Measurements from ENCODE around the gene C3orf38. TPM values are rescaled to one million over a fixed set of nuclear protein-coding genes. Genes with fewer than 3 reads are reported as not detected.

Gene C3orf38
- total RNA-seq, result 10 to 100 TPM; 17.6 to 22.3 TPM
- 10 to 100 TPM; 26.3 to 30.1 (median 28.3) TPM for polyA plus RNA-seq (ENCODE audit: insufficient read length in 6 of 6)
- long read RNA-seq, donor 1, transcript C3orf38-201 (3 exons, 2,633 nt), result major isoform, 7 of 12 reads
- long read RNA-seq, donor 1, partial matches to known transcripts, result 5 of 12 reads
- long read RNA-seq, donor 1, other reads (novel, unspliced or antisense), result 0 of 12 reads
- long read RNA-seq, donor 2, transcript C3orf38-201 (3 exons, 2,633 nt), result major isoform, 8 of 15 reads
- long read RNA-seq, donor 2, partial matches to known transcripts, result 7 of 15 reads
- long read RNA-seq, donor 2, other reads (novel, unspliced or antisense), result 0 of 15 reads
- long read RNA-seq, donor 3, transcript C3orf38-201 (3 exons, 2,633 nt), result major isoform, 7 of 7 reads
- long read RNA-seq, donor 3, partial matches to known transcripts, result 0 of 7 reads
- long read RNA-seq, donor 3, other reads (novel, unspliced or antisense), result 0 of 7 reads
- long read RNA-seq, donor 4, partial matches to known transcripts, result 2 of 7 reads
- long read RNA-seq, donor 4, other reads (novel, unspliced or antisense), result 2 of 7 reads
- long read RNA-seq, donor 5, transcript C3orf38-201 (3 exons, 2,633 nt), result major isoform, 7 of 18 reads
- long read RNA-seq, donor 5, partial matches to known transcripts, result 11 of 18 reads
- long read RNA-seq, donor 5, other reads (novel, unspliced or antisense), result 0 of 18 reads
- long read RNA-seq, donor 6, transcript C3orf38-201 (3 exons, 2,633 nt), result major isoform, 9 of 16 reads
- long read RNA-seq, donor 6, partial matches to known transcripts, result 0 of 16 reads
- long read RNA-seq, donor 6, other reads (novel, unspliced or antisense), result 7 of 16 reads
- long read RNA-seq, donor 7, partial matches to known transcripts, result 0 of 4 reads
- long read RNA-seq, donor 7, other reads (novel, unspliced or antisense), result 0 of 4 reads
- long read RNA-seq, donor 8, transcript C3orf38-201 (3 exons, 2,633 nt), result major isoform, 8 of 8 reads
- long read RNA-seq, donor 8, partial matches to known transcripts, result 0 of 8 reads
- long read RNA-seq, donor 8, other reads (novel, unspliced or antisense), result 0 of 8 reads
- long read RNA-seq, donor 9, result 0 reads
- long read RNA-seq, donor 10, transcript C3orf38-201 (3 exons, 2,633 nt), result major isoform, 5 of 5 reads
- long read RNA-seq, donor 10, partial matches to known transcripts, result 0 of 5 reads
- long read RNA-seq, donor 10, other reads (novel, unspliced or antisense), result 0 of 5 reads
- long read RNA-seq, donor 11, transcript C3orf38-201 (3 exons, 2,633 nt), result major isoform, 5 of 5 reads
- long read RNA-seq, donor 11, partial matches to known transcripts, result 0 of 5 reads
- long read RNA-seq, donor 11, other reads (novel, unspliced or antisense), result 0 of 5 reads
- long read RNA-seq, donor 12, transcript C3orf38-201 (3 exons, 2,633 nt), result major isoform, 6 of 6 reads
- long read RNA-seq, donor 12, partial matches to known transcripts, result 0 of 6 reads
- long read RNA-seq, donor 12, other reads (novel, unspliced or antisense), result 0 of 6 reads

DNA sequence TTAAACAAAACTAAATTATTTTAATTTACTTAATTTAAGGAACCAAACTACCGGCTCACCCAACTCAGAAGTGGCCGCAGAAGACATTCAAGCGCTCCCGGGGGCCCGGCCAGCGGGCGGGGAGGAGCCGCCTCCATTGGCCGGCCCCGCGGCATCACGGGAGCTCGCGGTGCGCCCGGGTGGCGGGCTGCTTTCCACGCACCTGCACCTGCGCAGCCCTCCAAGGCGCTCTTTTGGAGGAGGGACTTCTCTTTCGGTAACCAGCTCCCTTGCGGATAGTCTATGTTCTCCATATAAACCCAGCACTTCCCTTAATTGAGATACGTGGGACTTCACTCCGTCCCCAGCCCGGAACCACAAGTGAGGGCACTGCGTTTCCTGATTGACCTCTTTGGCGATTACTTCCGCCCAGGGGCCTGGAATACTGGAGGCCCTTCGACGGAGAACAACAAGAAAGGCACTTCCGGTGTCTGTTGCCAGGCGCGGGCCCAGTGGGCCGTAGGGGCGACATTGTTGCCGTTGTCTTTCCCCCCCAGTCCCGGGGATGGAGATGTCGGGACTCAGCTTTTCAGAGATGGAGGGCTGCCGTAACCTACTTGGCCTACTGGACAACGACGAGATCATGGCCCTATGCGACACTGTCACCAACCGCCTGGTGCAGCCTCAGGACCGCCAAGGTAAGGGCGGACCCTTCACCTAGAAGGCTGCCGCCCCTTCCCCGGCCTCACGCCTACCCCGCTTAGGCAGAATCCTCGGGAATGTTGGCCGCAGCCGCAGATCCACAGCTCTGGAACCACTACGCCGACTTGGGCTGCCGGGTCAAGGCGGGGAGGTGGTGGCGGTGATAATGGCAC lies at the start of gene C3orf38:
TSS of gene C3orf38 (plus strand) at position 451 of the 854 bp plus-strand sequence. CDS start at position 545, 94 bp downstream.
- peak; percentile 89 to 94 (median 92) for DNase-seq
- Histone ChIP-seq H3K27ac (peak within 1 kb of the TSS; percentile 91 to 98), H3K36me3 (peaks cover 0 to 16% of the 10 kb centered on the region in 2 donors), H3K9me3 (no peaks in the 10 kb centered on the region), H3K4me3 (peak within 1 kb of the TSS; percentile 82 to 93), H3K27me3 (no peaks in the 10 kb centered on the region), H3K4me1 (peaks cover 14 to 46% of the 10 kb centered on the region in 2 donors)
- ATAC-seq, result peak; percentile 97
- TF ChIP-seq, protein P1, sequence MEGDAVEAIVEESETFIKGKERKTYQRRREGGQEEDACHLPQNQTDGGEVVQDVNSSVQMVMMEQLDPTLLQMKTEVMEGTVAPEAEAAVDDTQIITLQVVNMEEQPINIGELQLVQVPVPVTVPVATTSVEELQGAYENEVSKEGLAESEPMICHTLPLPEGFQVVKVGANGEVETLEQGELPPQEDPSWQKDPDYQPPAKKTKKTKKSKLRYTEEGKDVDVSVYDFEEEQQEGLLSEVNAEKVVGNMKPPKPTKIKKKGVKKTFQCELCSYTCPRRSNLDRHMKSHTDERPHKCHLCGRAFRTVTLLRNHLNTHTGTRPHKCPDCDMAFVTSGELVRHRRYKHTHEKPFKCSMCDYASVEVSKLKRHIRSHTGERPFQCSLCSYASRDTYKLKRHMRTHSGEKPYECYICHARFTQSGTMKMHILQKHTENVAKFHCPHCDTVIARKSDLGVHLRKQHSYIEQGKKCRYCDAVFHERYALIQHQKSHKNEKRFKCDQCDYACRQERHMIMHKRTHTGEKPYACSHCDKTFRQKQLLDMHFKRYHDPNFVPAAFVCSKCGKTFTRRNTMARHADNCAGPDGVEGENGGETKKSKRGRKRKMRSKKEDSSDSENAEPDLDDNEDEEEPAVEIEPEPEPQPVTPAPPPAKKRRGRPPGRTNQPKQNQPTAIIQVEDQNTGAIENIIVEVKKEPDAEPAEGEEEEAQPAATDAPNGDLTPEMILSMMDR (IDR thresholded peaks at IDR 0.05), result no peak
- intact Hi-C loops (cut with DNase I), result no loop called here

DNA sequence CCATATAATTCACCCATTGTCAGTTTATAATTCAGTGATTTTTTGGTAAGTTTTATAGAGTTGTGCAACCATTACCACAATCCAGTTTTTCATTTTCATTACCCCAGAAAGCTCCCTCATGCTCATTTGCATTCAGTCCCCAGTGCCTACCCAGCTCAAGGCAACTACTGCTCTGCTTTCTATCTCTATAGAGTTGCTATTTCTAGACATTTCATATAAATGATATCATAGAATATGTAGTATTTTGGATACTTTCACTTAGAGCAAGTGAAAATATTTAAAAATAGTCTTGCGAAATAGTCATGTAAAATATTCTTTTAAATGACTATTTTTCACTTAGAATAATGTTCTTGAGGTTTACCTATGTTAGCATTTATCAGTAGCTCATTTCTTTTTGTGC lies 48.6 kb upstream of the C3orf38 start:
- H3K4me1 ChIP-seq, result peaks cover 0 to 4% of the 10 kb centered on the region in 2 donors
- H3K27me3 ChIP-seq, result no peaks in the 10 kb centered on the region
- H3K27ac ChIP-seq, result no peak overlapping the region
- TF ChIP-seq, protein P1 (IDR thresholded peaks at IDR 0.05), result no peak
- ATAC-seq, result no peak
- peaks cover 0 to 4% of the 10 kb centered on the region in 2 donors for H3K36me3 ChIP-seq
- no peaks in the 10 kb centered on the region for H3K9me3 ChIP-seq
- H3K4me3 ChIP-seq, result no peak overlapping the region
- no peak for DNase-seq
- intact Hi-C loops (cut with DNase I), result no loop called here

DNA sequence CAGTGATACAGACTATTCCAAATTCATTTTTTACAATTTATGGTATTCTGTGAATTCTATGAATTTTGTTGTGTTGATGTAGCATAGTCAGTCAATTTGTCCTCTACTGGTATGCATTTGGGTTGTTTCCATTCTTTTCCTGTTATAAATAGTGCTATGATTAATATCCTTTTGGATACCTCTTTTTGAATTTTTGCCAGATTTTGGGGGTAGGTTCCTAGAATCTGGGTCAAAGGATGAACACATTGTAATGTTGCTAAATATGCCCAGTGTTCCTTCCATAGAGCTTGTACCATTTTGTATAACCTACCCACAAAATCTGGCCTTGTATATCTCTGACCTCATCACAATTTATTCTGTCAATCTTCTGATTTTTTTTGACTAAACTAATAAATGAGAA lies 44.4 kb upstream of the C3orf38 start:
- no peak for ATAC-seq
- H3K27me3 ChIP-seq, result no peaks in the 10 kb centered on the region
- intact Hi-C loops (cut with DNase I), result no loop called here

DNA sequence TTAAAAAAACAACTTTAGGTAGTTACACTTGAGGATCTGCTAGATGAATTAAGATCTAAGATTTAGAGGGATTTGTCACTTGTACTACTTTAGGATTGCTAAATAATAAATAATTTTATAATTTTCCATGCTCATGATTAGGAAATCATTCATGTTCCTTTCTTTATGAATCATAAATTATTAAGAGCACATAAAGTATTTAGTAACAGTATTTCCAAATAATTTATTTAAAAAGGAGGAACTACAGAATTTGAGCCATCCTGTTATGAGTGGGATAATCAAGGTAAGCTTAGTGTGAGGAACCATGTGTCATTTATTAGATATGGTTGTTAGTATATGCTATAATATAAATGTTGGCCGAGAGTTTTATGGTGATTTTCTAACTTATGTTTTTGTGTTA lies 37.5 kb upstream of the C3orf38 start:
- Histone ChIP-seq H3K27me3 (no peaks in the 10 kb centered on the region), H3K4me3 (no peak overlapping the region), H3K27ac (no peak overlapping the region), H3K9me3 (no peaks in the 10 kb centered on the region), H3K36me3 (peaks cover 0 to 5% of the 10 kb centered on the region in 2 donors), H3K4me1 (peaks cover 0 to 11% of the 10 kb centered on the region in 2 donors)
- no peak for ATAC-seq
- intact Hi-C loops (cut with DNase I), result no loop called here
- TF ChIP-seq, protein P1 (IDR thresholded peaks at IDR 0.05), result no peak
- no peak for DNase-seq

More for the DNA sequence above, 44.4 kb upstream of the C3orf38 start:
- no peak for DNase-seq
- no peak overlapping the region for H3K4me3 ChIP-seq
- TF ChIP-seq, protein P1 (IDR thresholded peaks at IDR 0.05), result no peak
- H3K9me3 ChIP-seq, result no peaks in the 10 kb centered on the region
- H3K4me1 ChIP-seq, result peaks cover 0 to 4% of the 10 kb centered on the region in 2 donors
- no peaks in the 10 kb centered on the region for H3K36me3 ChIP-seq
- no peak overlapping the region for H3K27ac ChIP-seq

All from left lung (tissue), 14 donors.